Measurements from ENCODE around the gene CLDN5. TPM values are rescaled to one million over a fixed set of nuclear protein-coding genes. Genes with fewer than 3 reads are reported as not detected.

Gene CLDN5
- total RNA-seq, 1 donor from 2014 or later, result 0.16 TPM

- intact Hi-C loops (cut with micrococcal nuclease), result no loop called here
These were observed 18.0 kb downstream of the CLDN5 start for GRCh38 chr22:19506212-19506611.

DNA sequence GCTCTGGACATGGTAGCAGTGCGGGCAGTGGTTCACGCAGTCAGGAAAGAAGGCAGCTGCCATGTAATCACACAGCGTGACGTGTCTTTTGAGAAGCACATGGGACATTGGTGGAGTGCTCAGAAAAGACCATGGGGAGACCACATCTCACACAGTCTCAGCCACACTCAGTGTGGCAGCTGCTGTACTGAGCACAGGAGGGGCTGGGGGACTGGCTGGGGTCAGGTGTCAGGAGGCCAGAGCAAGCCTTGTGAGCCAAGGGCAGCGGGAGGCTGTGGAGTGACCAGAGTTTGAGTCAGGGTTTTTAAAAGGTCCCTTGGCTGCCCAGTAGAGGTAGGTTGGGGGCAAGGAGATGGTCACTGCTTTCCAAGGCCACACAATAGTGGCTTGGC, 18.5 kb downstream of the CLDN5 start:
- intact Hi-C loops (cut with micrococcal nuclease), result no loop called here

DNA sequence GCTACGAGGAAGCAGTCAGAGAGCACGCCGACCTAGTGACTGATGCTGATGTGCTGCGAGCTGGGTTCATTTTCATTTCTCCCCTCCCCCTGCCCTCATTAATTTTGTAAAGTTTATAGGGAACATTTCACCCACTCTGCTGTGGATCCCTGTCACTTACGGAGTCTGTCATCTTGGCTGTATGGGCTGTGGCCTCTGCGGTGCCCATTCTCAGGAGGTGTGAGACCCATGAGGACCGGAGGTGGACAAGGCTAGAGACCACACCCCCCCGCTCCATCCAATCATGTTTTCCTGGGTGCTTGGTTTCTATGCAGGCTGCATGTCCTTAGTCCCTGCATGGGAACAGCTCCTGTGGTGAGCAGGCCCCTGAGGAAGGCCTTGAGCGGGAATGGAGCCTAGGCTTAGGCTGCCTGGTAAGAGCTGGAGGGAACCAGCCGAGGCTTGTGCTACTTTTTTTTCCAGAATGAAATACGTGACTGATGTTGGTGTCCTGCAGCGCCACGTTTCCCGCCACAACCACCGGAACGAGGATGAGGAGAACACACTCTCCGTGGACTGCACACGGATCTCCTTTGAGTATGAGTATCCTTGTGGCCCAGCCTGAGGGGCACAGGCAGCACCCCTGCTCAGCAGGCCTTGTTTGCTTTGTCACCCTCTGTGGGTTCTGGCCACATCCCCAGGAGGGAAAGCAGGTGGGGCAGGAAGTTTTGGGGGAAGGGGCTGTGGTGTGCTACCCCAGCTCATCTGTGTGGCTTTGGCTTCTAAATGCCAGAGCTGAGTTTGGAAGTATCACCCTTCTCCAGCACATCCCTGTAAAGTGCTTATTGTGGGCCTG, 19.1 kb downstream of the CLDN5 start:
- intact Hi-C loops (cut with micrococcal nuclease), result no loop called here

DNA sequence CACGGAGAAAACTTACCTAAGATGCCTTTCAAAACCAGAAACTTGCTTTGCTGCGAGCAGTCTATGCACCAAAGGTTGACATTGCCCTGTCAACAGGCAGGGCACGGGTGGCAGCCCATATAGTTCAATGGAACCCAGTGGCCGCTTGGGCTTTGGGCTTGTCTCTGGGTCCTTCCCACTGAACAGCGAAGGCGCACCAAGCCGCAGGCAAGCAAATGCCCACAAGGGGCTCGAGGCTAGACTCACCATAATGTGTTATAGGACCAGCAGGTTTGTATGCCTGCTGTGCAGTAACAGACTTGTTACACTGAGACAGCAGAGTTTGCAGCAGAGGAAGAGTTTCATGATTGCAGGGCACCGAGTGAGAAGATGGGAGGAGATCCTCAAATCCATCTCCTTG, 20.3 kb downstream of the CLDN5 start:
- intact Hi-C loops (cut with micrococcal nuclease), result no loop called here

GRCh38 chr22:19503367-19503766, 20.8 kb downstream of the CLDN5 start:
- intact Hi-C loops (cut with micrococcal nuclease), result no loop called here

DNA sequence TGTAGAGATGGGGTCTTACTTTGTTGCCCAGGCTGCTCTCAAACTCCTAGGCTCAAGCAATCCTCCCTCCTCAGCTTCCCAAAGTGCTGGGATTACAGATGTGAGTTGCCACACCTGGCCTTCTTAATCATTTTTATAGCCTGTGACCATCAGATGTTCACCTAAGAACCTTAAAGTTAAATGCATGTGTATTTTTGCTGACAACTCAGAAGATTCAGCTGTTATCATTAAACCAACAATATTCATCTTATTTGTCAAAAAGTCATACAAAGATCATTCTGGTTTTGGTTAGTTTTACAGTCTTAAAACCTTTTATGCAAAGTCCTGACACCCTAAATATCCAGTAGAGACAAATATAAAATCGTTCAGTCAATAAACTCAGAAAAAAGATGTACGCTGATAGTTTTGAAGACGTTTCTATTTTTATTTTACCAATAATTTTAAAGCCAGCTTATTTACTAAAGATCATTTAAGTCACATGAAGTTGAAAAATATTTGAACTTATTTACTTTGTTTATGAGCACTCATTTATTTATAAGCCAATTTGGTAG, 22.2 kb downstream of the CLDN5 start:
- intact Hi-C loops (cut with micrococcal nuclease), result no loop called here

- intact Hi-C loops (cut with micrococcal nuclease), result no loop called here
These were observed 24.3 kb downstream of the CLDN5 start for GRCh38 chr22:19499880-19500242.

DNA sequence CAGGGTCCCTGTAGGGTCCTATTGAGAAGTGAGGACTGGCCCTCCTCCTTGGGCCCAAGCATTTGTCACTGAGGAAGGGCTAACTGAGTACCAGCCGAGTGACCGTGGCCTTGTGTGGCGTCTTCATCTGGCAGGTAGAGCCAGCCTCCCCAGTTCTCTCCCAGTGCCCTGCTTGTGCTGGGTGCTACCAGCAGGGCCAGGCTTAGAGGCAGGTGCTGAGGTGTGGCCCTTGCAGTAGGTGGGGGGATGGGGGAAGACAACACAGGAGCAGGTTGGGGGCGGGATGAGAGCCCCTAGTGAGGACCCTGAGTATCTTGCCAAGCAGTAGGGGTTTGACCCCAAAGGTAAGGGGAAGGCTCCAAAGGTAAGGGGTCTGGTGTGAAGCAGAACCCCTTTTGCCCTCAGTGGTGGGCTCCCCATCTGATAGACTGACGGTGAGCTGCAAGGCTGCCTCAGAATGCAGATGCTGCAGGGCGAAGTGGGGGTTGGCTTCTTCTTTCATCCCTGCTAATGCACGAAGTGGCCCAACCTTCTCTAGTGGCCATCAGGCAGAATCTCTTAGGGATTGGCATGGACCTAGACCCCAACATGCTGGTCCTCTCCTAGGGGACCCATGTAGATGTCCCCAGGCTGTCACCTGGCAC, 24.9 kb downstream of the CLDN5 start:
- intact Hi-C loops (cut with micrococcal nuclease), result no loop called here

DNA sequence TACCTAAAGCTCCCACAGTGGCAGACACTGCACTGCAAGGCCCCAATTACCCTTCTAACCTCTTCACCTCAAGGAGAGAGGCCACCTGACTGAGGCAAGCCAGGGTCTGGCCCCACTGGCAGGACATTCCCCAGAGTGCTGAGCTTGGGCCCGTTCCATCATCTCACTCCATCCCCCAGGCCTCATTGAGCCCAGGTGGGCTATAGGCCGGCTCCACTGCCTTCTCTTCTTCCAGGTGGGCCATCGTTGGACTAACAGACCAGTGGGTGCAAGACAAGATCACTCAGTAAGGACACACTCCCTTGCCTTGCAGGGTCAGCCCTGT, 25.4 kb downstream of the CLDN5 start:
- intact Hi-C loops (cut with micrococcal nuclease), result no loop called here

DNA sequence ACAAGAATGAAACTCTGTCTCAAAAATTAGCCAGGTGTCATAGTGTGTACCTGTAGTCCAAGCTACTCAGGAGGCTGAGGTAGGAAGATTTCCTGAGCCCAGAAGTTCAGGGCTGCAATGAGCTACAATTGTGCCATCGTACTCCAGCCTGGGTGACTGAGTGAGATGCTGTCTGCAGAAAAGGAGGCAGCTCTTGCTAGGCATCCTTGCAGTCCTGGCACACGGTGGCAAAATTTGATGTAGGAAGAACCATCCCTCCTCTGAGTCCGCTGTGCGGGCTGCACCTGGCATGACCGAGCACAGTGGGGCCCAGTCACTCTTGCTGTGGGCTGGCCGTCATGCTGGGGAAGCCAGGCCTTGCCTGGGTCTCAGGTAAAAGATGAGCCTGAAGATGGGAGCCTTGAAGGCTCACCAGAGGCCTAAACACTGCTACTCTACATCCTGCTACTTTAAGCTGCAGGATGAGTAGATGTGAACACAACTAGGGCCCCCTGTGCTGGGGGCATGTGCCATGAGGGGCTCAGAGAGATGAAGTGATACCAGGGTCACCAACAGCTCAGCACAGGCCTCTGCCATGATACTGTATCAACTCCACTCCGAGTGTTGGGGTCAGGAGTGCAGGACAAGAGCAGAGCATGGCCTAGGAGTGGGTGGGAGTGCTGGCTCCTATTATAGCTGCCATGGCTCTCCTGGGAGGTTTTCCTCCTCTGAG, 25.9 kb downstream of the CLDN5 start:
- intact Hi-C loops (cut with micrococcal nuclease), result no loop called here

DNA sequence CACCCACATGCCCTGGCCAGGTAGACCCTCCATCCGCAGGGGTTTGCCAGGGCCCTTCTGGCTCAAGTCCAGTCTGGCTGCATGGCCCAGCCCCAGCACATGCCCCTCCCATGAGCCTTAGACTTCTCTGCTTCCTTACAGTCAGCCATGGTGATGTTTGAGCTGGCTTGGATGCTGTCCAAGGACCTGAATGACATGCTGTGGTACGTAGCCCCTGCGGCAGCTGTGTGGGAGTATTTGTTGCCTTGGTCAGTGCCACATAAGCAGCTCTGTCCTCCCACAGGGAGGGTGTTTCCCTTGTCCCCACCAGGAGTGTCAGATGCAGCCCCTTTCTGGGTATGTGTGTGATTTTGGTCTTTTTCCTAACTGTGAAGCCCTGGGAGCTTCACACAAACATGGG, 27.0 kb downstream of the CLDN5 start:
- intact Hi-C loops (cut with micrococcal nuclease), result no loop called here

DNA sequence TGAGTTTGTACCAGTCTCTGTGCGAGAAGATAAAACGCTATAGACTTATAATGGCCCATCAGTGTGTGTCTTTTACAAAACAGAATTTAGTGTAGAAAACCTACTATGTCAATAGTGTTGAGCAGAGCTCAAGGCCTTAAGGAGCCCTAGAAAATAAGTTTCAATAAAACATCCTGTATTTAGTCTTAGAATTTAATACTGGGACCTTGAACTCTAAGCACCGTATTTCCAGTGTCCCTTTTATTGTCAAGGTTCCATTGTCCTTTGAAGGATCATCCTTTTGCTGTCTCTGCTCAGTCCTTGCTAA, 27.9 kb downstream of the CLDN5 start:
- intact Hi-C loops (cut with micrococcal nuclease), result no loop called here

DNA sequence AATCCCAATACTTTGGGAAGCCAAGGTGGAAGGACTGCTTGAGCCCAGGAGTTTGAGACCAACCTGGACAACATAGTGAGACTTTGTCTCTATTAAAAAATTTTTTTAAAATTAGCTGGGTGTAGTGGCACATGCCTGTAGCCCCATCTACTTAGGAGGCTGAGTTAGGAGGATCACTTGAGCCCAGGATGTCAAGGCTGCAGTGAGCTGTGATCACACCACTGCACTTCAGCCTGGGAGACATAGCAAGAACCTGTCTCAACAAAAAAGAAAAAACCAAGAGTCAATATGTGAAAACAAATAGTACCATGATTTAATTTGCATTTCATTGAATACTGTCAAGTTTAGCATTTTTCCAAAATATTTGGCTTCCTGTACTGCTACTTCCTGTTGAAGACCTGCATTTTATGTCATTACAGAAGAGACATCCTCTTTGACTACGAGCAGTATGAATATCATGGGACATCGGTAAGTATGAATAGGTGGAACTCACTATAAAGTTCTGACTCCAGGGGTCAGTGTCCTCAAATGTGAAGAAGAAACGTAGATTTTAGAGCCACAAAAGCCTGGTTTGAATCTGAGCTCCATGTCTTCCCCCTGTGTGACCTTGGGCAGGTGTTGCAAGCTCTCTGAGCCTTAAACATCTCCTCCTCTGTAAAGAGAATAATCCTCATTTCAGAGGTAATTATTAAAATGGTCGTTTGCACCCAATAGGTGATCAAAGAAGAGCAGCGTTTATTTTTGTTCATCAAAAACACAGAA, 28.5 kb downstream of the CLDN5 start:
- intact Hi-C loops (cut with micrococcal nuclease), result no loop called here

DNA sequence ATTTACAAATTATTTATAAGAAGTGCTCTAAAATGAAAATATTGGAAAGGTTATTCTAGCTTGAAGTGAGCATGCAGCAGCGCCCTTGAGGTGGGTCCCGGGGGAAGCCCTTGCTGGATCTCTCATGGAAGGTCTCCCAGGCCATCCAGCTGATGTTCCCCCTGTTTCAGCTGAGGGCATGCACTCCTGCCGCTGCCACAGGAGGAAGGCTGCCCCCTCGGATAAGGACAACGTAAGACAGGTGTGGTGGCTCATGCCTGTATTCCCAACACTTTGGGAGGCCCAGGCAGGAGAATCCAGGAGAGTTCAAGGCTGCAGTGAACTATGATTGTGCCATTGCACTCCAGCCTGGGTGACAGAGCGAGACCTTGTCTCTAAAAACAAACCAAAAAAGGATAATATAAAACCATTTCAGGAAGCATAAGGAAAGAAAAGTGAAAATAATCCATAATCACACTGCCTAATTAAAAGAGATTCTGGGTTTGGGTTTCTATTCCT, 29.5 kb downstream of the CLDN5 start:
- intact Hi-C loops (cut with micrococcal nuclease), result no loop called here

GRCh38 chr22:19494001-19494560, 30.1 kb downstream of the CLDN5 start:
- intact Hi-C loops (cut with micrococcal nuclease), result no loop called here

GRCh38 chr22:19492504-19493174, 31.6 kb downstream of the CLDN5 start:
- intact Hi-C loops (cut with micrococcal nuclease), result no loop called here

- intact Hi-C loops (cut with micrococcal nuclease), result no loop called here
These were observed 33.5 kb downstream of the CLDN5 start for GRCh38 chr22:19490628-19491230.

DNA sequence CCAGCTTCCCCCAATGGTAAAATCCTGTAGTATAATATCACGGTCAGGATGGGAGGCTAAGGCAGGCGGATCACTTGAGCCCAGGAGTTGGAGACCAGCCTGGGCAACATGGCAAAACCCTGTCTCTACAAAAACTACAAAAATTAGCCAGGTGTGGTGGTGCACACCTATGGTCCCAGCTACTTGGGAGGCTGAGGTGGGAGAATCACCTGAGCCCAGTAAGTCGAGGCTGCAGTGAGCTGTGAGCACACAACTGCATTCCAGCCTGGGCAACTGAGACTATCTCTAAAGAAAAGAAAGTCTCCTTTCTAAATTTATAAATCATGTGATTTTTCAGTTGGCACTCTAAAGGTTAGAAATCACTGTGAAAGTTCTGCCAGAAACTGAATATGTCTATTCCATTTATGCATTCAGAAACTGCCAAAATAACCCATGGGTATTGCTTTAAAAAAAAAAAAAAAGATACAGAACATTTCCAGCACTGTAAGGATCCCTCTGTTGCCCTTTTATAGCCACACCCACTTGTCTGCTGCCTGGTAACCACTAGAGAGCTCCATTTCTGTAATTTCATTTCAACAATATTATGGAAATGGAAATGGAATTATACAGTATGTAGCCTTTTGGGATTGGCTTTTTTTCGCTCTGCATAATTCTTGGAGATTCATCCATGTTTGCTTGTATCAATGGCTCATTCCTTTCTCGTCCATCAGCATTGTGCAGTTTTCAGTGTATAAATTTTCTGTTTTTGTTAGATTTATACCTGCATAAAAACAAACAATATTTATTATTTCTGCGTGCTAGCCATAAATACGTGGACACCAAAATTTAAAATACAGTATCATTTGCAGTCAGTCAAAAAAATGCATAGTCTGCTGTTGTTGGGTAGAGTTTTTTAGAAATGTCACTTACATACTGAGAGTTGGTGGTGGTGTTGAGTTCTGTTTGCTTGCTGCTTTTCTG, 35.0 kb downstream of the CLDN5 start:
- intact Hi-C loops (cut with micrococcal nuclease), result no loop called here

DNA sequence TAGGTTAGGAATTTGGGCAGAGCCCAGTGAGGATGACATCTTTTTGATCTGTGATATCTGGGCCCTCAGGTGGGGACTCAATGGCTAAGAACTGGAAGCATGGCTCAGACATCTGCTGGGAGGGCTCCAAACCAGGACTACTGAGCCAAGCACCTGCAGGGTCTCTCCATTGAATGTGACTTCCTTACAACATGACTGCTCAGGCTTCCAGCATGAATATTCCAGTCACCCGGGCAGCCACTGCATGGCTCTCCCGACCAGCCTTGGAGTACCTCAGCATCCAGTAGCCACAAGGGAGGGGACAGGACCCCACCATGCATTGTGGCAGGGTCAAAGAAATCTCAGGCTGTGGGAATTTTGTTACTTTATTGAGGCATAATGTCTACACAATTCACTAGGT, 35.9 kb downstream of the CLDN5 start:
- intact Hi-C loops (cut with micrococcal nuclease), result no loop called here

Data from T-helper 2 cell treated with Interferon-gamma antibody and Interleukin-4, amounts not matched to agents 100 ng/mL and 5 ng/mL, for 36 hours (primary cell).